ENCODE results near the gene MAP1LC3A. TPM values are rescaled to one million over a fixed set of nuclear protein-coding genes. Genes with fewer than 3 reads are reported as not detected.

Gene MAP1LC3A
- total RNA-seq, 1 donor from 2014 or later, result 120 TPM

- Mint-ChIP-seq H3K4me1 (ENCODE audit: low read depth) (peaks cover 24% of the 10 kb centered on the region), H3K4me3 (ENCODE audit: unreplicated experiment) (no peak overlapping the region), H3K9me3 (ENCODE audit: low read depth) (no peaks in the 10 kb centered on the region), H3K36me3 (ENCODE audit: low read depth) (peaks cover 4% of the 10 kb centered on the region), H3K27me3 (ENCODE audit: low read depth) (no peaks in the 10 kb centered on the region), H3K27ac (ENCODE audit: unreplicated experiment) (peak overlapping the region; percentile 80)
- TF ChIP-seq, protein P1, sequence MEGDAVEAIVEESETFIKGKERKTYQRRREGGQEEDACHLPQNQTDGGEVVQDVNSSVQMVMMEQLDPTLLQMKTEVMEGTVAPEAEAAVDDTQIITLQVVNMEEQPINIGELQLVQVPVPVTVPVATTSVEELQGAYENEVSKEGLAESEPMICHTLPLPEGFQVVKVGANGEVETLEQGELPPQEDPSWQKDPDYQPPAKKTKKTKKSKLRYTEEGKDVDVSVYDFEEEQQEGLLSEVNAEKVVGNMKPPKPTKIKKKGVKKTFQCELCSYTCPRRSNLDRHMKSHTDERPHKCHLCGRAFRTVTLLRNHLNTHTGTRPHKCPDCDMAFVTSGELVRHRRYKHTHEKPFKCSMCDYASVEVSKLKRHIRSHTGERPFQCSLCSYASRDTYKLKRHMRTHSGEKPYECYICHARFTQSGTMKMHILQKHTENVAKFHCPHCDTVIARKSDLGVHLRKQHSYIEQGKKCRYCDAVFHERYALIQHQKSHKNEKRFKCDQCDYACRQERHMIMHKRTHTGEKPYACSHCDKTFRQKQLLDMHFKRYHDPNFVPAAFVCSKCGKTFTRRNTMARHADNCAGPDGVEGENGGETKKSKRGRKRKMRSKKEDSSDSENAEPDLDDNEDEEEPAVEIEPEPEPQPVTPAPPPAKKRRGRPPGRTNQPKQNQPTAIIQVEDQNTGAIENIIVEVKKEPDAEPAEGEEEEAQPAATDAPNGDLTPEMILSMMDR (IDR thresholded peaks at IDR 0.05), result no peak
- no peak for DNase-seq (ENCODE audit: low spot score)
Observed at GRCh38 chr20:34581341-34582184, 23.0 kb downstream of the MAP1LC3A start.

GRCh38 chr20:34582221-34582620 lies 23.7 kb downstream of the MAP1LC3A start:
- H3K36me3 Mint-ChIP-seq (ENCODE audit: low read depth), result peaks cover 4% of the 10 kb centered on the region
- H3K27ac Mint-ChIP-seq (ENCODE audit: unreplicated experiment), result peak overlapping the region; percentile 80
- no peaks in the 10 kb centered on the region for H3K27me3 Mint-ChIP-seq (ENCODE audit: low read depth)

DNA sequence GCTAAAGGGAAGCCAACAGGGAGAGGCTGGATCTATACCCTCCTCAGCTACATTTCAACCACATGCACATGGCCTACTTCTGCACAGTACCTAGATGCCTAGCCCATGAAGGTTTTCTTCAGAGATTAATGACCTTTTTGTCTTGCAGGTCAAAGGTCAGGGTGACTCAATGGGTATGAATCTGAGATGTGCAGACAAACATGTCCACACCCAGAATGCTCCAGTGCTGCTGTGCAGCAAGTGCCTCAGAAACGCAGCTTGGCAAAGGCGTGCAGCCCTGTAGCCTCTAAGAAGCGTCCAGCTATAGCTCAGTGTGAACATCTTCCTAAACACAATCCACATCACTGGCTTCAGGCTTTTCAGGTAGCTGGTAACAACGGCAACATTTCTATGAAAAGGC lies 24.4 kb downstream of the MAP1LC3A start:
- no peaks in the 10 kb centered on the region for H3K27me3 Mint-ChIP-seq (ENCODE audit: low read depth)
- no peak for DNase-seq (ENCODE audit: low spot score)
- H3K4me3 Mint-ChIP-seq (ENCODE audit: unreplicated experiment), result no peak overlapping the region
- H3K9me3 Mint-ChIP-seq (ENCODE audit: low read depth), result no peaks in the 10 kb centered on the region
- H3K36me3 Mint-ChIP-seq (ENCODE audit: low read depth), result peaks cover 4% of the 10 kb centered on the region
- peaks cover 24% of the 10 kb centered on the region for H3K4me1 Mint-ChIP-seq (ENCODE audit: low read depth)
- TF ChIP-seq, protein P1 (IDR thresholded peaks at IDR 0.05), result no peak
- H3K27ac Mint-ChIP-seq (ENCODE audit: unreplicated experiment), result no peak overlapping the region

More at GRCh38 chr20:34582221-34582620, 23.7 kb downstream of the MAP1LC3A start:
- DNase-seq (ENCODE audit: low spot score), result no peak
- TF ChIP-seq, protein P1 (IDR thresholded peaks at IDR 0.05), result no peak
- no peaks in the 10 kb centered on the region for H3K9me3 Mint-ChIP-seq (ENCODE audit: low read depth)
- H3K4me1 Mint-ChIP-seq (ENCODE audit: low read depth), result peaks cover 24% of the 10 kb centered on the region
- no peak overlapping the region for H3K4me3 Mint-ChIP-seq (ENCODE audit: unreplicated experiment)

DNA sequence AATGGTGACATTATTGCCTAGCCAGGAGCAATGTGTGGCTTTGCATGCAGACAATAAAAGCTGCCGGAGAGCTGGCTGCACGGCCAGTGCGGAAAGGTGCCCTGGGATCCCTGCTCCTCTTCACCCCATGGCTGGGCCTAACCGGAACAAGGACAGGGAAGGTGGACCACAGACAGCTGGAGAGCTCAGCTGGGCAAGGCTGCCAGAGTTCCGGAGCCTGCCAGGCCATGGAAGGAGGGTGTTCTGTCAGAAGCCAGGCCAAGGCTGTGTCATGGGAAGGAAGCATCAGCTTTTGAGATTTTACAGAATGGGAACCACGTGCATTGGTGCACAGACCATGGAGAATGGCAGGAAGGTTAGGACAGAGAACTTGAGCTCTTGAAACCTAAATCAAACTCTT lies 25.0 kb downstream of the MAP1LC3A start:
- H3K4me1 Mint-ChIP-seq (ENCODE audit: low read depth), result peaks cover 21% of the 10 kb centered on the region
- H3K27ac Mint-ChIP-seq (ENCODE audit: unreplicated experiment), result no peak overlapping the region
- TF ChIP-seq, protein P1 (IDR thresholded peaks at IDR 0.05), result no peak
- no peak overlapping the region for H3K4me3 Mint-ChIP-seq (ENCODE audit: unreplicated experiment)
- no peak for DNase-seq (ENCODE audit: low spot score)
- H3K27me3 Mint-ChIP-seq (ENCODE audit: low read depth), result no peaks in the 10 kb centered on the region
- no peaks in the 10 kb centered on the region for H3K9me3 Mint-ChIP-seq (ENCODE audit: low read depth)
- peaks cover 4% of the 10 kb centered on the region for H3K36me3 Mint-ChIP-seq (ENCODE audit: low read depth)

DNA sequence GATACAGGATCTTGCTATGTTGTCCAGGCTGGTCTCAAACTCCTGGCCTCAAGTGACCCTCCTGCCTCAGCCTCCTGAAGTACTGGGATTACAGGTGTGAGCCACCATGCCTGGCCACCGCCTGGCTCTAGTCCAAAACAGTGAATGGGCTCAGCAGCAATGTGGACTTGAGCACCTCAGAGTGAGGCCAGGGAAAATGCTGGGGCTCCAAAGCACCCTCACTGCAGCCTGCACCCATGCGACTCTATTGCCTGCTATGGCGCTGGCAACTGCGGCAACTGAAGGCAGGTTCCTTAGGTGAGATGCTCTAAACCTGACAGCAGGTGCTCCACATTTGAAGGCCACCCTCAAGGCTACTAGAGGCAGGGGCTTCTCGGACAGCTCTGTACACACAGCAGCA lies 26.5 kb downstream of the MAP1LC3A start:
- Mint-ChIP-seq H3K36me3 (ENCODE audit: low read depth) (peaks cover 4% of the 10 kb centered on the region), H3K4me1 (ENCODE audit: low read depth) (peaks cover 11% of the 10 kb centered on the region), H3K9me3 (ENCODE audit: low read depth) (no peaks in the 10 kb centered on the region), H3K4me3 (ENCODE audit: unreplicated experiment) (no peak overlapping the region), H3K27me3 (ENCODE audit: low read depth) (no peaks in the 10 kb centered on the region), H3K27ac (ENCODE audit: unreplicated experiment) (no peak overlapping the region)
- TF ChIP-seq, protein P1 (IDR thresholded peaks at IDR 0.05), result no peak
- DNase-seq (ENCODE audit: low spot score), result no peak
